CD4-positive, alpha-beta memory T cell (primary cell): ENCODE results near the gene NOX1. TPM values are rescaled to one million over a fixed set of nuclear protein-coding genes. Genes with fewer than 3 reads are reported as not detected.

ENCODE experiments used
- CTCF ChIA-PET: fragments of 350-600 bp; sonication (Branson Sonifier 250); formaldehyde crosslinking; loops from one replicate; lab custom pipeline; 2021; ENCODE audit warnings: inconsistent platforms; ENCODE audit not compliant: partially characterized antibody; lab: Charles Lee
- POLR2A ChIA-PET: fragments of 350-600 bp; sonication (Branson Sonifier 250); formaldehyde crosslinking; loops from one replicate; lab custom pipeline; 2021; ENCODE audit not compliant: partially characterized antibody; lab: Charles Lee
- DNase-seq, 5 donors: peaks; one replicate each; pipeline versions ENCODE4 v3.0.0 to v3.0.0-alpha.2; 2020 to 2022; ENCODE audit warnings: mixed read lengths in 1 of 5
- H3K27ac ChIP-seq: one replicate; pipeline ENCODE4 v1.7.0; 2013; ENCODE audit warnings: low read depth, low read length
- H3K27me3 ChIP-seq: 2 replicates; pipeline ENCODE4 v1.7.0; 2013; ENCODE audit warnings: mild to moderate bottlenecking, low read length, moderate library complexity; ENCODE audit not compliant: insufficient read depth
- H3K36me3 ChIP-seq: 2 replicates; pipeline ENCODE4 v1.7.0; 2013; ENCODE audit warnings: mild to moderate bottlenecking, low read length, moderate library complexity; ENCODE audit not compliant: insufficient read depth
- H3K4me1 ChIP-seq: 2 replicates; pipeline ENCODE4 v1.7.0; 2013; ENCODE audit warnings: mild to moderate bottlenecking, low read length, moderate library complexity; ENCODE audit not compliant: insufficient read depth
- H3K4me3 ChIP-seq, 2 donors: one replicate each; pipeline ENCODE4 v1.7.0; 2013; ENCODE audit warnings: low read length in 2 of 2, mild to moderate bottlenecking in 1 of 2
- H3K9me3 ChIP-seq, 2 donors: one replicate each; pipeline ENCODE4 v1.7.0; 2013; ENCODE audit warnings: low read length in 2 of 2, control low read depth in 1 of 2; ENCODE audit not compliant: control insufficient read depth in 1 of 2
- H3K27ac Mint-ChIP-seq, 7 donors: one replicate each; pipeline ENCODE4 v1.8.0; 2020 to 2021; ENCODE audit warnings: mixed read lengths in 7 of 7, mild to moderate bottlenecking in 6 of 7, inconsistent platforms in 3 of 7, moderate library complexity in 3 of 7
- H3K27me3 Mint-ChIP-seq, 2 donors: one replicate each; pipeline ENCODE4 v1.8.0; 2020 to 2021; ENCODE audit warnings: mixed read lengths in 2 of 2
- H3K36me3 Mint-ChIP-seq, 2 donors: one replicate each; pipeline ENCODE4 v1.8.0; 2020 to 2021; ENCODE audit warnings: mixed read lengths in 2 of 2, inconsistent platforms in 1 of 2, mild to moderate bottlenecking in 1 of 2
- H3K4me1 Mint-ChIP-seq, 4 donors: one replicate each; pipeline ENCODE4 v1.8.0; 2020 to 2021; ENCODE audit warnings: mixed read lengths in 4 of 4, mild to moderate bottlenecking in 1 of 4
- H3K4me3 Mint-ChIP-seq, 8 donors: one replicate each; pipeline ENCODE4 v1.8.0; 2020 to 2021; ENCODE audit warnings: mixed read lengths in 8 of 8, mild to moderate bottlenecking in 7 of 8, moderate library complexity in 6 of 8, inconsistent platforms in 3 of 8
- H3K9me3 Mint-ChIP-seq, 8 donors: one replicate each; pipeline ENCODE4 v1.8.0; 2020 to 2021; ENCODE audit warnings: mixed read lengths in 8 of 8, mild to moderate bottlenecking in 5 of 8, inconsistent platforms in 3 of 8, moderate library complexity in 1 of 8
- intact Hi-C: fragments of 100-400 bp; cut with micrococcal nuclease; formaldehyde crosslinking; loops from one replicate; pipeline ENCODE4 v1.15.1; 2023
- polyA plus RNA-seq, 2 donors: library from polyadenylated mRNA; unstranded; fragments of 300-500 nt; fragmentation: Illumina TruSeq; gene quantifications; one replicate each; pipeline ENCODE4 v1.2.3, GENCODE V29; 2021
- total RNA-seq, 2 experiments: library from RNA; stranded (reverse); gene quantifications; one replicate each; pipeline ENCODE4 v1.2.3, GENCODE V29; 2021

The NOX1 gene
- total and polyA plus RNA-seq, 4 experiments from 2014 or later, result not detected

DNA sequence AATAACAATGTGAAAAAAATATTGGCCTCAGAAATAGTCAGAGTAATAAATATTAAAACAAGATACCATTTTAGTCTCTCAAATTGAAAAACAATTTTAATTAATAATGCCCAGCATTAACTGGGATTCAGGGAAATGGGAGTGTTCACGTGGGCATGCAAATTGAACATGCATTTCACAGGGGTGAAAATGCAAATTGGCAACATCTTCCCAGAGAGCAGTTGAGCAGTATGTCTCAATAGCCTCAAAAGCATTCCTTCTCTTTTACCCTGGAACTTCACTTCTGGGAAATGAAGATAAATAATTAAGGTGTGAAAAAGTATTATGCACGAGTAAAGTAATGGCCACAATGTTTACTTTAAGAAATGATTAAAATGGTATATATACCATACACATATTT is 21.3 kb downstream of the NOX1 start:
- ChIA-PET CTCF (no interaction called here), POLR2A (no interaction called here)
- Histone ChIP-seq H3K4me1 (no peaks in the 10 kb centered on the region), H3K27me3 (no peaks in the 10 kb centered on the region), H3K9me3 (no peaks in the 10 kb centered on the region), H3K36me3 (no peaks in the 10 kb centered on the region), H3K27ac (no peak overlapping the region), H3K4me3 (no peak overlapping the region)
- H3K4me3 Mint-ChIP-seq, result no peak overlapping the region
- DNase-seq, result no peak
- H3K4me1 Mint-ChIP-seq, result no peaks in the 10 kb centered on the region
- intact Hi-C loops, result no loop called here
- no peaks in the 10 kb centered on the region for H3K36me3 Mint-ChIP-seq
- H3K27ac Mint-ChIP-seq, result no peak overlapping the region
- H3K27me3 Mint-ChIP-seq, result no peaks in the 10 kb centered on the region
- peaks cover 0 to 3% (median 0%) of the 10 kb centered on the region in 8 donors for H3K9me3 Mint-ChIP-seq

DNA sequence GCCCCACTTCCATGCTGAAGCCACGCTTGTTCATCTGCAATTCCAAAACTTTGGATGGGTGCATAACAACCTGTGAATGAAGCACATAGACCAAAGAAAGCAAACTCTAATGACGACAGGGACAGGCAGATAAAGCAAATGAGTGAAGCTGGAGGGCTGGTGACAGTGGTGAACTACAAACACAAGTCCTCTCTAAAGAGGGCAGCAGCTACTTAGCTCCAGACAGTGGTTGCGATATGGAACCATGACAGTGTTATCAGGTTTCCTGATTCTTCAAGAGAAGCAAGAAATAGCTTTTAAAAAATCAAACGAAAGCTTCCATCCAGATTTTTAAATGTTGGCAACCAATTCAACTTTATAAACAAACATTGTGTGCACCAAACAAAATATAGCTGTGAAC is 23.8 kb downstream of the NOX1 start:
- Mint-ChIP-seq H3K4me1 (no peaks in the 10 kb centered on the region), H3K36me3 (no peaks in the 10 kb centered on the region), H3K27me3 (no peaks in the 10 kb centered on the region), H3K27ac (no peak overlapping the region), H3K9me3 (no peaks in the 10 kb centered on the region), H3K4me3 (no peak overlapping the region)
- Histone ChIP-seq H3K36me3 (no peaks in the 10 kb centered on the region), H3K4me1 (no peaks in the 10 kb centered on the region), H3K4me3 (no peak overlapping the region), H3K9me3 (no peaks in the 10 kb centered on the region), H3K27me3 (no peaks in the 10 kb centered on the region), H3K27ac (no peak overlapping the region)
- ChIA-PET POLR2A (no interaction called here), CTCF (no interaction called here)
- intact Hi-C loops, result no loop called here
- DNase-seq, result no peak

DNA sequence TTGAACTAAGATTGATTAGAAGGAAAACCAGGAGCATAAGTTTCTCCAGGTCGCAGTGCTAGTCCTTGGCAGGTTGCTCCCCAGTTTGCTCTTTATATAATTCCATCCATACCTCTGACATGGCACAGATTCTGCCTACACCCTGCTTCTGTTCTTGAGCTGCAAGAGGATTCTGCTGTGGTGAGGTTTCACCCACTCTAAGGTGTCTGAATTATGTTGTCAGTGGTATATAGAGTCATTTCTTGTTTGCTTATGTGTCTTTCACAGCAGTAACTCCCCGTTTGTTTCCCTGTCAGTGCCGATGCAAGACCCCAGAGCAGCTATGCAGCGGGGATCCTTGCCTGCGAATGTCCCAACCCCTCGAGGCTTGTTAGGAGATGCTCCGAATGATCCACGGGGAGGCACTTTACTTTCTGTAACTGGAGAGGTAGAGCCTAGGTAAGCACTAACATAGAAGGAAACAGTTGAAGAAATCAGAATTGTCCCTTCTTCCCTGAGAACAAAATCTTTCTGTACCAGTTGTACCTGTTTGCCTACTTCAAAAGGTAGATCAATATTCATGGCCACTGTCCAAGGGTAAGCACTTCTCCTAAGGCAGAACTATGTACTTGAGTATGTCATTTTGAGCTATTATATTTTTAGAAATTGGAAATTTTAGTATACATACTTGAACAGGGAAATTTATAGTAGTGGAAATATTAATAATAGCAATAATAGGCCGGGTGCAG is 42.8 kb downstream of the NOX1 start:
- DNase-seq, result no peak
- Histone ChIP-seq H3K4me1 (peaks cover 22% of the 10 kb centered on the region), H3K9me3 (no peaks in the 10 kb centered on the region), H3K36me3 (peaks cover 24% of the 10 kb centered on the region), H3K27me3 (no peaks in the 10 kb centered on the region), H3K27ac (peak overlapping the region; percentile 64), H3K4me3 (no peak overlapping the region)
- Mint-ChIP-seq H3K36me3 (peaks cover 16 to 57% of the 10 kb centered on the region in 2 donors), H3K27ac (peak overlapping the region in 5 of 7 donors; percentile 34 to 89 (median 85)), H3K4me3 (peak overlapping the region in 3 of 8 donors; percentile 66 to 88 (median 69)), H3K27me3 (no peaks in the 10 kb centered on the region), H3K4me1 (peaks cover 8 to 25% (median 19%) of the 10 kb centered on the region in 4 donors), H3K9me3 (no peaks in the 10 kb centered on the region)
- intact Hi-C loops, result no loop called here
- ChIA-PET CTCF (no interaction called here), POLR2A (interaction anchor here (2.4 kb wide), 1 partner anchor 11 kb away, joined by 8 read pairs; the partner anchor contains the start of gene CSTF2)

DNA sequence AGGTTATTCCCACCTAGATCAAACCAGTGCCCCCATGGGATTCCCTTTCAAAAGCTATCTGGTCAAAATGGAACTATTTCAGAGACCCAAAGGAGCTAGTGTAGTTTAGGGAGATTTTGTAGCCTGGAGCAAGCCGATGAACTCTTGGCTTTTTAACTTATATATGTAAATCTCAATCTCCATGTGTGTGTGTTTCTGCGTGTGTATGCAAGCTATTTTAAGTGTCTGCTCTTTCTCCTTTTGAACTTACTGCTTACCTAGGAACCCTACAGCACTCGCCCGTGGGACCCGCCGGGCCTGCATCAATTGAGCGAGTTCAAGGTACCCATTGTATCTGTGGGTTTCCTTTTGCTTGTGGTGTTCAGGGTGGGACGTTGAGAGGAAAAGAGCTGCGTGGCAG is 43.6 kb downstream of the NOX1 start:
- H3K4me3 Mint-ChIP-seq, result peak overlapping the region; percentile 64 to 88 (median 69)
- intact Hi-C loops, result no loop called here
- CTCF ChIA-PET, result interaction anchor here (1.3 kb wide), 1 partner anchor 10 kb away, joined by 6 read pairs; the partner anchor contains the start of gene CSTF2

DNA sequence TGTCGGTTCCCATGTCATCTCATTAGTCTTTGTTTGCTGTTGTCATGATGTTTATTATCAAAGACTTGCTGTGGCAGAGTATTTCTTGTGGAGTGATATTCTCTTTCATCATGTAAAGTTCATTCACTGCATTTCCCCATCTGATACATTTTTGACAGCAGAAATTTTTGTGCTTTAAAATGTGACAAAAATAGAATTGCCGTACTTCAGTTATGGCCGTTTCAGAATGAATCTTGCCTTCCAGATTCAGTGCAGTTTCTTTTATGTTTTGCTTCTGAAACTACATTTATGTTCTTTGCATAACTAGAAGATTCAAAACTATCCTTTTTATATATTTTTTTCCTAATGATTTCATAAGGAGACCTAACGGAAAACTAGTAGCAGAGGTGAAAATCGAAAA is 44.0 kb downstream of the NOX1 start:
- peak in 1 of 5 donors; percentile 6 for DNase-seq
- Mint-ChIP-seq H3K9me3 (no peaks in the 10 kb centered on the region), H3K4me1 (peaks cover 8 to 25% (median 17%) of the 10 kb centered on the region in 4 donors), H3K27ac (peak overlapping the region; percentile 85 to 97 (median 92)), H3K4me3 (peak overlapping the region in 7 of 8 donors; percentile 42 to 88 (median 59)), H3K36me3 (peaks cover 16 to 58% of the 10 kb centered on the region in 2 donors), H3K27me3 (no peaks in the 10 kb centered on the region)
- peaks cover 22% of the 10 kb centered on the region for H3K36me3 ChIP-seq
- no peaks in the 10 kb centered on the region for H3K27me3 ChIP-seq
- H3K27ac ChIP-seq, result peak overlapping the region; percentile 64
- H3K4me1 ChIP-seq, result peaks cover 22% of the 10 kb centered on the region
- POLR2A ChIA-PET, result interaction anchor here (2.4 kb wide), 1 partner anchor 10 kb away, joined by 8 read pairs; the partner anchor contains the start of gene CSTF2
- intact Hi-C loops, result no loop called here
- CTCF ChIA-PET, result interaction anchor here (1.3 kb wide), 1 partner anchor 10 kb away, joined by 6 read pairs; the partner anchor contains the start of gene CSTF2
- no peaks in the 10 kb centered on the region for H3K9me3 ChIP-seq
- H3K4me3 ChIP-seq, result peak overlapping the region in 1 of 2 donors; percentile 41

More for the DNA sequence above, 43.6 kb downstream of the NOX1 start:
- peaks cover 8 to 25% (median 17%) of the 10 kb centered on the region in 4 donors for H3K4me1 Mint-ChIP-seq
- H3K27me3 Mint-ChIP-seq, result no peaks in the 10 kb centered on the region
- Histone ChIP-seq H3K36me3 (peaks cover 22% of the 10 kb centered on the region), H3K4me3 (no peak overlapping the region), H3K9me3 (no peaks in the 10 kb centered on the region), H3K27me3 (no peaks in the 10 kb centered on the region), H3K27ac (peak overlapping the region; percentile 64), H3K4me1 (peaks cover 22% of the 10 kb centered on the region)
- peak in 4 of 5 donors; percentile 2 to 5 (median 3) for DNase-seq
- no peaks in the 10 kb centered on the region for H3K9me3 Mint-ChIP-seq
- POLR2A ChIA-PET, result interaction anchor here (2.4 kb wide), 1 partner anchor 10 kb away, joined by 8 read pairs; the partner anchor contains the start of gene CSTF2
- peaks cover 16 to 58% of the 10 kb centered on the region in 2 donors for H3K36me3 Mint-ChIP-seq
- H3K27ac Mint-ChIP-seq, result peak overlapping the region; percentile 84 to 97 (median 89)

DNA sequence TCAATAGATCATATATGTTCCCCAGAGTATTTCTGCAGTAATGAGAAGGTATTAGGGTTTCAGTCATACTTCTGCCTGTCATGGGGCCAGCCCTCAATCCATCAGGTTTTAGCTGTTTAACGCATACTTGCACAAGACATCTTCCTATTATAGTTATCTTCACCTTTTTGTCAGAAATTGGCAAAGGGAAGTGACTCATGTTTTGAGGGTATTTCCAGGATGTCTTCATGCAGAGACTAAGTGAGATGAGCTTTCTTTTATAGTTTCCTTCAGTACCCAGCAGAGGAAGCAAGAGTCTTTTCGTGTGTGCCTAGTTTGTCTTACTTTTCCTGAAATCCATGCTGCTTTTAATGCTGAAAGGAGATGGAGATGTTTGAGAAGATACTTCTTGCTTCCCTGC is 44.4 kb downstream of the NOX1 start:
- Histone ChIP-seq H3K36me3 (peaks cover 22% of the 10 kb centered on the region), H3K27me3 (no peaks in the 10 kb centered on the region), H3K9me3 (no peaks in the 10 kb centered on the region), H3K4me1 (peaks cover 22% of the 10 kb centered on the region), H3K27ac (peak overlapping the region; percentile 64), H3K4me3 (peak overlapping the region in 1 of 2 donors; percentile 41)
- peak; percentile 22 to 60 (median 33) for DNase-seq
- peak overlapping the region in 7 of 8 donors; percentile 42 to 88 (median 59) for H3K4me3 Mint-ChIP-seq
- H3K4me1 Mint-ChIP-seq, result peaks cover 8 to 25% (median 17%) of the 10 kb centered on the region in 4 donors
- peaks cover 16 to 59% of the 10 kb centered on the region in 2 donors for H3K36me3 Mint-ChIP-seq
- intact Hi-C loops, result loop anchor here (1.0 to 10.0 kb wide), 2 partner anchors 9 to 575 kb away; partner anchors contain the start of genes CSTF2, GLA and HNRNPH2
- H3K27ac Mint-ChIP-seq, result peak overlapping the region; percentile 85 to 97 (median 92)
- H3K27me3 Mint-ChIP-seq, result no peaks in the 10 kb centered on the region
- POLR2A ChIA-PET, result interaction anchor here (1.6 kb wide), 1 partner anchor 10 kb away, joined by 8 read pairs; the partner anchor contains the start of gene CSTF2
- H3K9me3 Mint-ChIP-seq, result no peaks in the 10 kb centered on the region
- CTCF ChIA-PET, result interaction anchor here (1.3 kb wide), 1 partner anchor 9 kb away, joined by 6 read pairs; the partner anchor contains the start of gene CSTF2
